Testis (tissue), 3 donors: ENCODE measurements around the gene CHDH. TPM values are rescaled to one million over a fixed set of nuclear protein-coding genes. Genes with fewer than 3 reads are reported as not detected.

Experiments
- DNase-seq: peaks from one replicate; pipeline ENCODE4 v3.0.0-alpha.2; 2019
- H3K27ac ChIP-seq, 2 donors: fragments of 200-600 bp; sonication (generic); one replicate each; pipeline ENCODE4 v1.5.1; 2019
- H3K27me3 ChIP-seq: fragments of 200-600 bp; sonication (generic); one replicate; pipeline ENCODE4 v1.5.1; 2019
- H3K36me3 ChIP-seq: fragments of 200-600 bp; sonication (generic); one replicate; pipeline ENCODE4 v1.5.1; 2017; ENCODE audit warnings: low read depth; ENCODE audit errors: missing control alignments
- H3K4me1 ChIP-seq: fragments of 200-600 bp; sonication (generic); one replicate; pipeline ENCODE4 v1.5.1; 2019
- H3K4me3 ChIP-seq, 2 donors: fragments of 200-600 bp; sonication (generic); one replicate each; pipeline ENCODE4 v1.5.1; 2017 to 2019
- H3K9me3 ChIP-seq: fragments of 200-600 bp; sonication (generic); one replicate; pipeline ENCODE4 v1.5.1; 2017
- POLR2A ChIP-seq: fragments of 450-650 bp; IDR thresholded peaks from one replicate; pipeline ENCODE4 v1.6.1; 2017; ENCODE audit warnings: antibody characterized with exemption, mild to moderate bottlenecking, moderate library complexity
- WGBS, 2 donors: methylation state at CpG; one replicate each; pipeline ENCODE4 v1.1.5; 2018; 5-methylcytosine and 5-hydroxymethylcytosine counted together
- intact Hi-C: fragments of 100-400 bp; cut with DNase I; formaldehyde crosslinking; loops from one replicate; pipeline ENCODE4 v1.15.1; 2023; ENCODE audit warnings: low total_unique reads
- polyA plus RNA-seq: library from polyadenylated mRNA; stranded (reverse); fragments of 350-450 nt; fragmentation: Illumina TruSeq; extraction: RNeasy Lipid Tissue Mini Kit (QIAGEN cat#74804); gene quantifications from one replicate; pipeline ENCODE4 v1.2.3, GENCODE V29; 2014; ENCODE audit warnings: low read depth, low replicate concordance; ENCODE audit not compliant: insufficient read depth
- total RNA-seq, 2 donors: library from RNA; depleted of rRNA; stranded (reverse); fragments of >200 nt; gene quantifications; one replicate each; pipeline ENCODE4 v1.2.3, GENCODE V29; 2016
- TF ChIP-seq, protein P1 (sequence below), 3 experiments: fragments of 450-650 bp in 2 of 3; fragments of 200-600 bp in 1 of 3; sonication (generic) in 1 of 3; IDR thresholded peaks; one replicate each; pipeline ENCODE4 v1.5.1; 2016 to 2019; ENCODE audit warnings: antibody characterized with exemption in 3 of 3, mild to moderate bottlenecking in 2 of 3, moderate library complexity in 1 of 3

The CHDH gene
- total and polyA plus RNA-seq, 3 donors from 2014 or later = 13.5 to 41.4 (median 28.1) TPM

DNA sequence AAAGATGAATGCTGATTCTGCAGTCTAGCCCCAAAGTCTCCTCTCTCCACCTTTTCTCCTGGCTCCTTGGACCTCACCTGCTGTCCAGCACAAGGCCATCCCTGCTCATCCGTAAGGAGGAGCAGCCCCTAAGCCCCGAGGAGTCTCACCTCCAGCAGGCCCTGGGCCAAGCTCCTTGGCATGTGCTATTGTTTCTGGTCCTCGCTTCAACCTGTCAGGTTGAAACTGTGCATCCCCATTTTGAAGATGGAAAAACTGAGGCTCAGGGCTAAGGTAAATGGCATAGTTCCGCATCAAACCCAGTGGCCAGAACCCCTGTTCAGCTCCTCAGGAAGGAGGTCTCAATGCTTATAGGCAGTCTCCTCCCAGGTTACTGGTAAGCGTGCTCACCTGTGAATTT, 26.1 kb downstream of the CHDH start:
- no peak overlapping the region for H3K4me3 ChIP-seq
- H3K4me1 ChIP-seq = no peaks in the 10 kb centered on the region
- H3K36me3 ChIP-seq = no peaks in the 10 kb centered on the region
- TF ChIP-seq, protein P1, sequence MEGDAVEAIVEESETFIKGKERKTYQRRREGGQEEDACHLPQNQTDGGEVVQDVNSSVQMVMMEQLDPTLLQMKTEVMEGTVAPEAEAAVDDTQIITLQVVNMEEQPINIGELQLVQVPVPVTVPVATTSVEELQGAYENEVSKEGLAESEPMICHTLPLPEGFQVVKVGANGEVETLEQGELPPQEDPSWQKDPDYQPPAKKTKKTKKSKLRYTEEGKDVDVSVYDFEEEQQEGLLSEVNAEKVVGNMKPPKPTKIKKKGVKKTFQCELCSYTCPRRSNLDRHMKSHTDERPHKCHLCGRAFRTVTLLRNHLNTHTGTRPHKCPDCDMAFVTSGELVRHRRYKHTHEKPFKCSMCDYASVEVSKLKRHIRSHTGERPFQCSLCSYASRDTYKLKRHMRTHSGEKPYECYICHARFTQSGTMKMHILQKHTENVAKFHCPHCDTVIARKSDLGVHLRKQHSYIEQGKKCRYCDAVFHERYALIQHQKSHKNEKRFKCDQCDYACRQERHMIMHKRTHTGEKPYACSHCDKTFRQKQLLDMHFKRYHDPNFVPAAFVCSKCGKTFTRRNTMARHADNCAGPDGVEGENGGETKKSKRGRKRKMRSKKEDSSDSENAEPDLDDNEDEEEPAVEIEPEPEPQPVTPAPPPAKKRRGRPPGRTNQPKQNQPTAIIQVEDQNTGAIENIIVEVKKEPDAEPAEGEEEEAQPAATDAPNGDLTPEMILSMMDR (IDR thresholded peaks at IDR 0.05) = no peak
- TF ChIP-seq POLR2A = no peak
- H3K9me3 ChIP-seq = no peaks in the 10 kb centered on the region
- intact Hi-C loops = no loop called here
- H3K27ac ChIP-seq = no peak overlapping the region
- 89 to 94% methylated on average over 5 of the region's 5 CpGs for WGBS, 2 donors
- DNase-seq = peak; percentile 8
- H3K27me3 ChIP-seq = no peaks in the 10 kb centered on the region

DNA sequence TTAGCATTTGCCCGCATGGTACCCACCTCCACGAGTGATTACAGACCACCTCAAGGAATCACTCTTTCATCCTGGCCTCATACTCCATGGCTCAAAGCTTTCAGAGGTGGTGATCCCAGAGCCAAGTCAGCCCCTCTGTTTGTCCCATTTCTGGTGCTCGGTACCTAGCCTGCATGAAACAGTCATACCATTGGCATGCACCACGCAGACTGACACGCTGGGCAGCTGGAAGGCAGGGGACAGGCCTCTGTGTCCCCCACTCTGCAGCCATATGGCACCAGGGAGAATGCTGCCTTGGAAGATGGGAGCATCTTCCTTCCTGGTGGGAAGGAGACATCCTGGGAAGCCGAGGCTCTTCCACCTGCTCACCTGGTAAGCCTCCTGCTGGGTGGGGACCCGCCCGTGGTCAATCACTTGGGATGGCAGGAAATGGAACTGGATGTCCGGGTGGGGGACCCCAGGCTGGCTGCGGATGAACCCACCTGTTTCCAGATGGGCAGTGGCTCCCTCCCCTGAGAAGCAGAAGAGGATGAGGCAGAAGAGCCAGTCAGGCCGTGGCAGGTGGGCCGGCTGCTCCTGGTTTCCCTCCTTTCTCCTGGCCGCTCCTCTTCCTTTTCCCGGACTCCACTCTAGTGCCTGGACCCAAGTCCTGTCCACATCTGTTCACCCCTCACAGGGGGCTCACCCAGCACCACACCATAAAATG, 26.9 kb downstream of the CHDH start:
- no peak for TF ChIP-seq POLR2A
- TF ChIP-seq, protein P1 (IDR thresholded peaks at IDR 0.05) = no peak
- H3K36me3 ChIP-seq = no peaks in the 10 kb centered on the region
- 84 to 93% methylated on average over 12 to 14 of the region's 14 CpGs for WGBS, 2 donors

GRCh38 chr3:53818221-53819162, 27.7 kb downstream of the CHDH start:
- peak; percentile 9 for DNase-seq
- TF ChIP-seq, protein P1 (IDR thresholded peaks at IDR 0.05) = no peak
- Histone ChIP-seq H3K27ac (no peak overlapping the region), H3K27me3 (no peaks in the 10 kb centered on the region), H3K36me3 (no peaks in the 10 kb centered on the region), H3K4me1 (no peaks in the 10 kb centered on the region), H3K9me3 (no peaks in the 10 kb centered on the region), H3K4me3 (no peak overlapping the region)
- intact Hi-C loops = no loop called here
- 80 to 81% methylated on average over 12 to 14 of the region's 14 CpGs for WGBS, 2 donors

More for the DNA sequence above, 26.9 kb downstream of the CHDH start:
- no peaks in the 10 kb centered on the region for H3K27me3 ChIP-seq
- H3K4me1 ChIP-seq = no peaks in the 10 kb centered on the region
- H3K9me3 ChIP-seq = no peaks in the 10 kb centered on the region
- no peak overlapping the region for H3K27ac ChIP-seq
- DNase-seq = peak; percentile 6
- H3K4me3 ChIP-seq = no peak overlapping the region
- intact Hi-C loops = no loop called here

DNA sequence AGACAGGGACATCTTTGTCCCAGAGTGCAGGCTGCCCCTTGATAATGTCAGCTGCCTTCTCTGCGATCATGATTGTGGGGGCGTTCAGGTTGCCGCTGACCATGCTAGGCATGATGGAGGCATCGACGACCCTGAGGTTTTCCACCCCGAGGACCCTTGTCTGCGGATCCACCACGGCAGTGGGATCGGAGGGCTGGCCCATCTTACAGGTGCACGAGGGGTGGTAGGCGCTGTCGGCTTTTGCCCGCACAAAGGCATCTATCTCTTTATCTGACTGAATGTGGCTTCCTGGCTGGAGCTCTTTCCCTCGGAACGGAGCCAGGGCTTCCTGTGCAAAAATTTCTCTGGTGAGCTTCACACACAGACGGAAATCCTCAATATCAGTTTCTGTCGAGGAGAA, 28.4 kb downstream of the CHDH start:
- Histone ChIP-seq H3K9me3 (no peaks in the 10 kb centered on the region), H3K36me3 (no peaks in the 10 kb centered on the region), H3K27me3 (no peaks in the 10 kb centered on the region), H3K4me3 (no peak overlapping the region), H3K27ac (no peak overlapping the region), H3K4me1 (no peaks in the 10 kb centered on the region)
- peak; percentile 7 for DNase-seq
- 78 to 84% methylated on average over 16 to 17 of the region's 17 CpGs for WGBS, 2 donors
- intact Hi-C loops = no loop called here
- no peak for TF ChIP-seq POLR2A
- TF ChIP-seq, protein P1 (IDR thresholded peaks at IDR 0.05) = no peak
